HCT116 (cell line): ENCODE results near the gene ATP4A. TPM values are rescaled to one million over a fixed set of nuclear protein-coding genes. Genes with fewer than 3 reads are reported as not detected.
A peak's percentile ranks its signal among the peaks of the same experiment; 100 is the strongest.

Experiments
- ATAC-seq: fragments of 200-7000 bp; cut with Tn5 transposase; 2 replicates; pipeline ENCODE4 v1.9.1; 2020; ENCODE audit warnings: mild to moderate bottlenecking, moderate library complexity
- BruUV-seq: library from RNA; stranded (reverse); fragments of 400-500 nt; replicated peaks from 2 replicates; lab custom pipeline; 2021; lab: Mats Ljungman, UMichigan
- CTCF ChIA-PET: fragments of 300-600 bp; sonication (Branson Sonifier 250); formaldehyde crosslinking; loops from one replicate; lab custom pipeline; 2021; ENCODE audit warnings: antibody characterized with exemption; lab: Charles Lee
- POLR2A ChIA-PET: fragments of 300-600, 350-600 bp; sonication (Branson Sonifier 250); formaldehyde crosslinking; loops from one replicate; lab custom pipeline; 2021; ENCODE audit warnings: antibody characterized with exemption; lab: Charles Lee
- RAD21 ChIA-PET, 2 experiments: fragments of 300-600 bp; sonication (Branson Sonifier 250); formaldehyde crosslinking; loops; one replicate each; lab custom pipeline; 2023; ENCODE audit warnings: low total read pairs in 2 of 2; ENCODE audit not compliant: uncharacterized antibody in 2 of 2, unreplicated experiment in 2 of 2, low non-redundant PET in 1 of 2; lab: Charles Lee
- DNase-seq: peaks from one replicate; pipeline ENCODE4 v3.0.0-alpha.2; 2010; ENCODE audit warnings: low read depth, low spot score
- H2AFZ ChIP-seq: fragments of 200-600 bp; shearing (Covaris generic), sonication (generic); 2 replicates; pipeline ENCODE4 v1.6.1; 2017; ENCODE audit warnings: low read depth, mixed run types, mixed read lengths, antibody characterized with exemption, low read length; ENCODE audit not compliant: poor library complexity, severe bottlenecking
- H3K27ac ChIP-seq: 2 replicates; pipeline ENCODE4 v1.5.1; 2012; ENCODE audit warnings: low read depth, low read length
- H3K27me3 ChIP-seq: fragments of 200-600 bp; sonication (generic); 2 replicates; pipeline ENCODE4 v1.6.1; 2016; ENCODE audit warnings: mixed run types, low read length, mixed read lengths; ENCODE audit not compliant: insufficient read depth
- H3K36me3 ChIP-seq, 2 experiments: fragments of 200-500 bp in 1 of 2; fragments of 200-600 bp in 1 of 2; sonication (Bioruptor generic) in 1 of 2; sonication (generic) in 1 of 2; 2 replicates each; pipeline versions ENCODE4 v1.5.1 to v1.6.1; 2014 to 2016; ENCODE audit warnings: low read length in 2 of 2, inconsistent platforms in 1 of 2, mixed read lengths in 1 of 2, mixed run types in 1 of 2; ENCODE audit not compliant: insufficient read depth in 2 of 2, control insufficient read depth in 1 of 2
- H3K4me1 ChIP-seq, 2 experiments: fragments of 200-600 bp in 1 of 2; sonication (generic) in 1 of 2; 2 replicates each; pipeline versions ENCODE4 v1.5.1 to v1.6.1; 2012 to 2017; ENCODE audit warnings: low read length in 2 of 2, inconsistent platforms in 1 of 2, mild to moderate bottlenecking in 1 of 2, mixed read lengths in 1 of 2, mixed run types in 1 of 2, moderate library complexity in 1 of 2; ENCODE audit not compliant: insufficient read depth in 2 of 2, control insufficient read depth in 1 of 2
- H3K4me2 ChIP-seq: fragments of 200-600 bp; sonication (generic); 2 replicates; pipeline ENCODE4 v1.6.1; 2017; ENCODE audit warnings: mixed run types, low read length, mixed read lengths
- H3K4me3 ChIP-seq, 2 experiments: fragments of 200-600 bp in 1 of 2; sonication (generic) in 1 of 2; replicated peaks in 1 of 2; 2 replicates each; pipeline ENCODE4 v1.5.1; 2011 to 2016; ENCODE audit warnings: low read length in 2 of 2, control low read depth in 1 of 2, low read depth in 1 of 2, mild to moderate bottlenecking in 1 of 2, mixed read lengths in 1 of 2, mixed run types in 1 of 2
- H3K79me2 ChIP-seq: fragments of 200-600 bp; sonication (generic); 2 replicates; pipeline ENCODE4 v1.6.1; 2017; ENCODE audit warnings: mild to moderate bottlenecking, mixed run types, low read length, moderate library complexity, mixed read lengths; ENCODE audit not compliant: insufficient read depth
- H3K9ac ChIP-seq: fragments of 200-600 bp; sonication (generic); 2 replicates; pipeline ENCODE4 v1.6.1; 2016; ENCODE audit warnings: low read length, mixed read lengths
- H3K9me2 ChIP-seq: fragments of 200-600 bp; sonication (generic), shearing (Covaris generic); 2 replicates; pipeline ENCODE4 v1.6.1; 2017; ENCODE audit warnings: mixed run types, mild to moderate bottlenecking, moderate library complexity; ENCODE audit not compliant: insufficient read depth
- H3K9me3 ChIP-seq, 2 experiments: fragments of 200-500 bp in 1 of 2; fragments of 200-600 bp in 1 of 2; sonication (Bioruptor generic) in 1 of 2; sonication (generic) in 1 of 2; 2 replicates each; pipeline ENCODE4 v1.6.1; 2014 to 2017; ENCODE audit warnings: low read length in 2 of 2, mixed read lengths in 2 of 2, inconsistent platforms in 1 of 2, low read depth in 1 of 2, mild to moderate bottlenecking in 1 of 2, mixed run types in 1 of 2, moderate library complexity in 1 of 2; ENCODE audit not compliant: control insufficient read depth in 1 of 2, insufficient read depth in 1 of 2
- H4K20me1 ChIP-seq: fragments of 200-600 bp; sonication (generic), shearing (Covaris generic); 2 replicates; pipeline ENCODE4 v1.6.1; 2017; ENCODE audit warnings: mixed run types, mild to moderate bottlenecking, moderate library complexity; ENCODE audit not compliant: insufficient read depth
- EGR1 ChIP-seq: IDR thresholded peaks from 2 replicates; pipeline ENCODE4 v1.6.1; 2012; ENCODE audit warnings: low read depth
- EZH2phosphoT487 ChIP-seq: fragments of 200-600 bp; IDR thresholded peaks from 2 replicates; pipeline ENCODE4 v1.6.1; 2018; ENCODE audit warnings: antibody characterized with exemption, borderline replicate concordance
- JUND ChIP-seq: IDR thresholded peaks from 2 replicates; pipeline ENCODE4 v1.6.1; 2012
- POLR2AphosphoS5 ChIP-seq: IDR thresholded peaks from 2 replicates; pipeline ENCODE4 v1.6.1; 2011; ENCODE audit warnings: mild to moderate bottlenecking, low read depth, low read length, moderate library complexity
- SIN3A ChIP-seq: IDR thresholded peaks from 2 replicates; pipeline ENCODE4 v1.6.1; 2012; ENCODE audit warnings: low read depth
- YY1 ChIP-seq: IDR thresholded peaks from 2 replicates; pipeline ENCODE4 v1.6.1; 2011; ENCODE audit warnings: low read length, low read depth, moderate library complexity, mild to moderate bottlenecking; ENCODE audit not compliant: insufficient replicate concordance; ENCODE audit errors: extremely low read depth
- ZBTB33 ChIP-seq: IDR thresholded peaks from 2 replicates; pipeline ENCODE4 v1.6.1; 2011; ENCODE audit warnings: mild to moderate bottlenecking, low read length, moderate library complexity; ENCODE audit not compliant: insufficient replicate concordance; ENCODE audit errors: extremely low read depth
- ZFX ChIP-seq: fragments of 450-650 bp; IDR thresholded peaks from 2 replicates; pipeline ENCODE4 v1.6.1; 2017
- ZNF274 ChIP-seq: fragments of 200-500 bp; sonication (Bioruptor generic); IDR thresholded peaks from 2 replicates; pipeline ENCODE4 v1.6.1; 2014; ENCODE audit warnings: mild to moderate bottlenecking, low read depth, low read length, inconsistent platforms
- intact Hi-C: fragments of 100-400 bp; cut with micrococcal nuclease; formaldehyde crosslinking; loops from 2 replicates; pipeline ENCODE4 v1.10.0; 2022
- total RNA-seq: library from RNA; stranded (reverse); gene quantifications from one replicate; pipeline ENCODE4 v1.2.1, GENCODE V29; 2021; ENCODE audit not compliant: unreplicated experiment
- TF ChIP-seq, protein P1 (sequence below): IDR thresholded peaks from 2 replicates; pipeline ENCODE4 v1.6.1; 2012

Gene ATP4A
- total RNA-seq, 1 experiment from 2014 or later: 0.27 TPM

DNA sequence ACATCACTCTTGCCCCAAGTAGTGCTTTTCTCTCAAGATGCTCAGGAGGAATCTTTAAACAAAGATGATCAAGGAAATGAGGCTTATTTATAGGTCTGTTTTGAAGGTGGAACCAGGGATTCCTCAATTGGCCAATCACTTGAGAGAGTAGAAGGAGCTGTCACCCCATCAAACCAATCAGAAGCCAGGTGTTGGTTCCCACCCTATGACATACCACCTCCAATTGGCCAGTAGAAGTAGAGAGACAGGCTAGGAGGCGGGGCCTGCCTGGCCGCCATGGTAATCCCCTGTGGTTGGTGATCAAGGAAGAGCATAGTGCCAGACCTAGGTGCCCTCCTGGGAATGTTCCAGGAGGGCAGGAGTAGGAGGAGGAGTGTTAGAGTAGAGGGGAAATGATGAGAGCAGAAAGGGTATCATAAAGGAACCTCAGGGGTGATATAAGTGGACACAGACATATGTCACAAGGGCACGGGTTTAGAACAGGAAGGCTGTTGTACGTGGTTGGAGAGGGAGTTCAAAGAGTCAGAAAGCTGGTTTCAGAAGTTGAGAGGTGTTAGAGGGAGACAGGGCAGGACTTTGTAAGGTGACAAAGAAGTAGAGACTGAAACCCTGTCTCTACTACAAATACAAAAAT is 33.0 kb upstream of the ATP4A start:
- POLR2A ChIA-PET: interaction anchor here (1.4 kb wide), 1 partner anchor 48 kb away, joined by 4 read pairs; no protein-coding TSS in a partner anchor
- ATAC-seq: peak; percentile 84
- Histone ChIP-seq H3K9me2 (no peaks in the 10 kb centered on the region), H3K79me2 (no peaks in the 10 kb centered on the region)
- RAD21 ChIA-PET: no interaction called here
- CTCF ChIA-PET: no interaction called here
- BruUV-seq: no TSS peak
- TF ChIP-seq EGR1 (no peak), EZH2phosphoT487 (no peak), ZBTB33 (no peak), ZFX (no peak), ZNF274 (no peak), YY1 (no peak), SIN3A (no peak), JUND (no peak), POLR2AphosphoS5 (no peak)
- TF ChIP-seq, protein P1, sequence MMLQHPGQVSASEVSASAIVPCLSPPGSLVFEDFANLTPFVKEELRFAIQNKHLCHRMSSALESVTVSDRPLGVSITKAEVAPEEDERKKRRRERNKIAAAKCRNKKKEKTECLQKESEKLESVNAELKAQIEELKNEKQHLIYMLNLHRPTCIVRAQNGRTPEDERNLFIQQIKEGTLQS: no peak
- TF ChIP-seq, all 23 proteins: peak for 0
- H3K27me3 ChIP-seq: no peaks in the 10 kb centered on the region
- peaks cover 2 to 14% of the 10 kb centered on the region in 2 experiments; a peak in 3 of 4 replicates for H3K4me1 ChIP-seq
- H3K9me3 ChIP-seq: no peaks in the 10 kb centered on the region
- intact Hi-C loops: no loop called here
- no peak overlapping the region for H3K4me2 ChIP-seq
- no peak overlapping the region for H2AFZ ChIP-seq
- no peak overlapping the region for H3K27ac ChIP-seq
- no peak for DNase-seq
- no peak overlapping the region for H3K9ac ChIP-seq
- H3K36me3 ChIP-seq: no peaks in the 10 kb centered on the region
- no peaks in the 10 kb centered on the region for H4K20me1 ChIP-seq
- H3K4me3 ChIP-seq: no peak overlapping the region
